Measurements from ENCODE around the gene LAMTOR4. TPM values are rescaled to one million over a fixed set of nuclear protein-coding genes. Genes with fewer than 3 reads are reported as not detected.

The LAMTOR4 gene
- total RNA-seq: 151 and 161 TPM in 2 replicates

GRCh38 chr7:100148559-100149328 is at the start of gene LAMTOR4:
LAMTOR4 (plus strand) TSS chr7:100148918; CDS start chr7:100148973, 55 bp downstream.
- peak within 1 kb of the TSS; percentile 99 for H3K27ac Mint-ChIP-seq
- CTCF ChIA-PET: interaction anchor here (0.6 to 1.3 kb wide), 5 partner anchors 16 to 103 kb away, joined by 3 to 5 read pairs (median 4); no protein-coding TSS in a partner anchor
- no peaks in the 10 kb centered on the region for H3K9me3 Mint-ChIP-seq
- peak; percentile 98 for ATAC-seq (ENCODE audit: low read depth)
- peaks cover 31% of the 10 kb centered on the region for H3K36me3 Mint-ChIP-seq (ENCODE audit: low read depth)
- H3K27me3 Mint-ChIP-seq: no peaks in the 10 kb centered on the region
- H3K4me1 Mint-ChIP-seq: peaks cover 46% of the 10 kb centered on the region
- intact Hi-C loops (cut with micrococcal nuclease): loop anchor here (1.0 to 2.0 kb wide), 8 partner anchors 10 to 280 kb away; partner anchors contain the start of genes GPC2, MEPCE, STAG3 and TRAPPC14
- DNase-seq: peak; percentile 86
- POLR2A ChIA-PET: interaction anchor here (0.6 to 3.2 kb wide), 40 partner anchors 8 to 740 kb away, joined by 3 to 57 read pairs (median 5); partner anchors contain the start of genes AP4M1, BUD31, FBXO24 and GAL3ST4
- no peak for TF ChIP-seq CTCF (IDR thresholded peaks at IDR 0.05)
- H3K4me3 Mint-ChIP-seq: peak within 1 kb of the TSS; percentile 100

- TF ChIP-seq CTCF (IDR thresholded peaks at IDR 0.05): no peak
- POLR2A ChIA-PET: interaction anchor here (0.7 to 4.1 kb wide), 5 partner anchors 11 to 330 kb away, joined by 3 to 49 read pairs (median 46); partner anchors contain the start of genes COPS6, MBLAC1, MEPCE and ZCWPW1
- CTCF ChIA-PET: interaction anchor here (0.6 kb wide), 1 partner anchor 78 kb away, joined by 3 read pairs; no protein-coding TSS in a partner anchor
- no peaks in the 10 kb centered on the region for H3K27me3 Mint-ChIP-seq
- H3K36me3 Mint-ChIP-seq (ENCODE audit: low read depth): peaks cover 71% of the 10 kb centered on the region
- H3K4me1 Mint-ChIP-seq: peaks cover 32% of the 10 kb centered on the region
- no peak overlapping the region for H3K27ac Mint-ChIP-seq
- intact Hi-C loops (cut with micrococcal nuclease): no loop called here
- no peak for ATAC-seq (ENCODE audit: low read depth)
- no peak for DNase-seq
- H3K4me3 Mint-ChIP-seq: peak overlapping the region; percentile 92
- no peaks in the 10 kb centered on the region for H3K9me3 Mint-ChIP-seq
Measured at GRCh38 chr7:100099452-100099851, 49.3 kb upstream of the LAMTOR4 start.

GRCh38 chr7:100100420-100101015 is 48.2 kb upstream of the LAMTOR4 start:
- DNase-seq: peak; percentile 91
- CTCF ChIA-PET: interaction anchor here (1.2 to 1.5 kb wide), 2 partner anchors 10 to 32 kb away, joined by 4 read pairs; no protein-coding TSS in a partner anchor
- H3K4me3 Mint-ChIP-seq: peak overlapping the region; percentile 92
- peaks cover 32% of the 10 kb centered on the region for H3K4me1 Mint-ChIP-seq
- peak; percentile 73 for ATAC-seq (ENCODE audit: low read depth)
- H3K27me3 Mint-ChIP-seq: no peaks in the 10 kb centered on the region
- no peak for TF ChIP-seq CTCF (IDR thresholded peaks at IDR 0.05)
- peak overlapping the region; percentile 87 for H3K27ac Mint-ChIP-seq
- POLR2A ChIA-PET: interaction anchor here (0.5 to 4.1 kb wide), 21 partner anchors 12 to 789 kb away, joined by 3 to 64 read pairs (median 7); partner anchors contain the start of genes COPS6, FBXO24, LRCH4 and MBLAC1
- H3K9me3 Mint-ChIP-seq: no peaks in the 10 kb centered on the region
- intact Hi-C loops (cut with micrococcal nuclease): loop anchor here (1.0 kb wide), 6 partner anchors 12 to 51 kb away; partner anchors contain the start of genes CNPY4, COPS6, LAMTOR4 and TAF6
- H3K36me3 Mint-ChIP-seq (ENCODE audit: low read depth): peaks cover 67% of the 10 kb centered on the region

GRCh38 chr7:100101016-100101862 is 47.5 kb upstream of the LAMTOR4 start, which contains the start of the genes AP4M1 and MCM7:
AP4M1 (plus strand) TSS chr7:100101643; CDS start chr7:100101715, 72 bp downstream.
MCM7 (minus strand) TSS chr7:100101397; CDS start chr7:100101294, 103 bp downstream.
- Mint-ChIP-seq H3K27me3 (no peaks in the 10 kb centered on the region), H3K36me3 (ENCODE audit: low read depth) (peaks cover 67% of the 10 kb centered on the region), H3K27ac (peak within 1 kb of the TSS; percentile 87), H3K9me3 (no peaks in the 10 kb centered on the region), H3K4me3 (peak within 1 kb of the TSS; percentile 92), H3K4me1 (peaks cover 32% of the 10 kb centered on the region)
- ATAC-seq (ENCODE audit: low read depth) (peak; percentile 86), DNase-seq (peak; percentile 92)
- ChIA-PET POLR2A (interaction anchor here (0.5 to 4.1 kb wide), 32 partner anchors 9 to 788 kb away, joined by 3 to 64 read pairs (median 6); partner anchors contain the start of genes COPS6, FBXO24, LAMTOR4 and LRCH4), CTCF (interaction anchor here (0.8 to 1.5 kb wide), 4 partner anchors 11 to 31 kb away, joined by 3 to 4 read pairs (median 4); no protein-coding TSS in a partner anchor)
- TF ChIP-seq CTCF (IDR thresholded peaks at IDR 0.05): no peak
- intact Hi-C loops (cut with micrococcal nuclease): loop anchor here (1.0 kb wide), 2 partner anchors 18 to 19 kb away; partner anchors contain the start of genes CNPY4 and TAF6
